ENCODE results near the gene TBC1D32. TPM values are rescaled to one million over a fixed set of nuclear protein-coding genes. Genes with fewer than 3 reads are reported as not detected.

The TBC1D32 gene
- total RNA-seq, 4 donors from 2014 or later: 14.9 to 27.1 (median 22.4) TPM

DNA sequence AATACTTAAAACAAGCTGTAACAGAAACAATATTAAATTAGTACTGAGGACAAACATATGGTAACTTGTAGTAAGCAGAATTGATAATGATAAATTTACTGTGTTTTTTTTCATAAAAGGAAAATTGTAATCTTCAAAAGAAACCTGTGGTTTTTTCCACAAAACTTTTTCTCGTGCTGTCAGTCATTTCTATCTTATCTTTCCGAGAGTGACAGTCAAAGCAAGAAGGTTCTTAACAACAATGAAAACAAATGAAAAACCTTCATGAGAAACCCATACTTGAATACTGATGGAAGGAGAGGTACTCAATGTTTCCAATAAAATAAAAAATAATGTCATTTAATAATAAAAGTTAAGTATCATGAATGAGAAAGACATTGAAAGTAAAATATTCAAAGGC, 174.0 kb downstream of the TBC1D32 start:
- no peaks in the 10 kb centered on the region for H3K27me3 ChIP-seq
- no peaks in the 10 kb centered on the region for H3K36me3 ChIP-seq
- no peak for DNase-seq
- TF ChIP-seq POLR2A (IDR thresholded peaks at IDR 0.05): no peak
- TF ChIP-seq, protein P1, sequence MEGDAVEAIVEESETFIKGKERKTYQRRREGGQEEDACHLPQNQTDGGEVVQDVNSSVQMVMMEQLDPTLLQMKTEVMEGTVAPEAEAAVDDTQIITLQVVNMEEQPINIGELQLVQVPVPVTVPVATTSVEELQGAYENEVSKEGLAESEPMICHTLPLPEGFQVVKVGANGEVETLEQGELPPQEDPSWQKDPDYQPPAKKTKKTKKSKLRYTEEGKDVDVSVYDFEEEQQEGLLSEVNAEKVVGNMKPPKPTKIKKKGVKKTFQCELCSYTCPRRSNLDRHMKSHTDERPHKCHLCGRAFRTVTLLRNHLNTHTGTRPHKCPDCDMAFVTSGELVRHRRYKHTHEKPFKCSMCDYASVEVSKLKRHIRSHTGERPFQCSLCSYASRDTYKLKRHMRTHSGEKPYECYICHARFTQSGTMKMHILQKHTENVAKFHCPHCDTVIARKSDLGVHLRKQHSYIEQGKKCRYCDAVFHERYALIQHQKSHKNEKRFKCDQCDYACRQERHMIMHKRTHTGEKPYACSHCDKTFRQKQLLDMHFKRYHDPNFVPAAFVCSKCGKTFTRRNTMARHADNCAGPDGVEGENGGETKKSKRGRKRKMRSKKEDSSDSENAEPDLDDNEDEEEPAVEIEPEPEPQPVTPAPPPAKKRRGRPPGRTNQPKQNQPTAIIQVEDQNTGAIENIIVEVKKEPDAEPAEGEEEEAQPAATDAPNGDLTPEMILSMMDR (IDR thresholded peaks at IDR 0.05): no peak
- H3K4me3 ChIP-seq (replicated peaks in 1 of 3): no peak overlapping the region
- H3K27ac ChIP-seq: no peak overlapping the region
- intact Hi-C loops (cut with DNase I): no loop called here
- no peaks in the 10 kb centered on the region for H3K4me1 ChIP-seq
- no peaks in the 10 kb centered on the region for H3K9me3 ChIP-seq
- WGBS, 2 donors: 95 to 98% methylated on average over 2 of the region's 2 CpGs

GRCh38 chr6:121158891-121159290, 175.4 kb downstream of the TBC1D32 start:
- Histone ChIP-seq H3K36me3 (no peaks in the 10 kb centered on the region), H3K4me3 (replicated peaks in 1 of 3) (no peak overlapping the region), H3K27ac (no peak overlapping the region), H3K4me1 (no peaks in the 10 kb centered on the region), H3K27me3 (no peaks in the 10 kb centered on the region), H3K9me3 (no peaks in the 10 kb centered on the region)
- TF ChIP-seq, protein P1 (IDR thresholded peaks at IDR 0.05): no peak
- no peak for TF ChIP-seq POLR2A (IDR thresholded peaks at IDR 0.05)
- intact Hi-C loops (cut with DNase I): no loop called here
- no peak for DNase-seq

GRCh38 chr6:121158438-121158837, 175.8 kb downstream of the TBC1D32 start:
- H3K9me3 ChIP-seq: no peaks in the 10 kb centered on the region
- H3K4me3 ChIP-seq (replicated peaks in 1 of 3): no peak overlapping the region
- H3K36me3 ChIP-seq: no peaks in the 10 kb centered on the region
- intact Hi-C loops (cut with DNase I): no loop called here
- H3K4me1 ChIP-seq: no peaks in the 10 kb centered on the region
- TF ChIP-seq, protein P1 (IDR thresholded peaks at IDR 0.05): no peak
- TF ChIP-seq POLR2A (IDR thresholded peaks at IDR 0.05): no peak
- H3K27me3 ChIP-seq: no peaks in the 10 kb centered on the region
- no peak overlapping the region for H3K27ac ChIP-seq
- DNase-seq: no peak

- H3K27me3 ChIP-seq: no peaks in the 10 kb centered on the region
- H3K9me3 ChIP-seq: no peaks in the 10 kb centered on the region
- no peaks in the 10 kb centered on the region for H3K4me1 ChIP-seq
- intact Hi-C loops (cut with DNase I): no loop called here
- 93 to 98% methylated on average over 1 of the region's 1 CpG for WGBS, 2 donors
- TF ChIP-seq, protein P1 (IDR thresholded peaks at IDR 0.05): no peak
- no peak for TF ChIP-seq POLR2A (IDR thresholded peaks at IDR 0.05)
- no peak overlapping the region for H3K4me3 ChIP-seq (replicated peaks in 1 of 3)
- no peak for DNase-seq
- no peaks in the 10 kb centered on the region for H3K36me3 ChIP-seq
- H3K27ac ChIP-seq: no peak overlapping the region
Observed at GRCh38 chr6:121157906-121158305, 176.4 kb downstream of the TBC1D32 start.

GRCh38 chr6:121143476-121143875, 190.8 kb downstream of the TBC1D32 start:
- H3K4me3 ChIP-seq (replicated peaks in 1 of 3): no peak overlapping the region
- 96 to 98% methylated on average over 2 of the region's 2 CpGs for WGBS, 2 donors
- intact Hi-C loops (cut with DNase I): no loop called here
- TF ChIP-seq, protein P1 (IDR thresholded peaks at IDR 0.05): no peak
- TF ChIP-seq POLR2A (IDR thresholded peaks at IDR 0.05): no peak
- no peaks in the 10 kb centered on the region for H3K36me3 ChIP-seq
- no peak overlapping the region for H3K27ac ChIP-seq
- no peaks in the 10 kb centered on the region for H3K9me3 ChIP-seq
- H3K4me1 ChIP-seq: no peaks in the 10 kb centered on the region
- no peak for DNase-seq
- no peaks in the 10 kb centered on the region for H3K27me3 ChIP-seq
